HepG2 (cell line): ENCODE results near the gene DDI2. TPM values are rescaled to one million over a fixed set of nuclear protein-coding genes. Genes with fewer than 3 reads are reported as not detected.
A peak's percentile ranks its signal among the peaks of the same experiment; 100 is the strongest.

ENCODE experiments used
- ATAC-seq: fragments of 200-7000 bp; cut with Tn5 transposase; 3 replicates; pipeline ENCODE4 v1.9.1; 2020; ENCODE audit warnings: mild to moderate bottlenecking, moderate library complexity
- BruUV-seq: library from RNA; stranded (reverse); fragments of 400-500 nt; replicated peaks from 2 replicates; lab custom pipeline; 2021; lab: Mats Ljungman, UMichigan
- CTCF ChIA-PET: fragments of 300-600 bp; formaldehyde crosslinking; extraction: SDS; loops from one replicate; lab custom pipeline; 2021; ENCODE audit warnings: low total read pairs, inconsistent platforms, low intra/inter-chr PET ratio; lab: Yijun Ruan, JAX
- POLR2A ChIA-PET: fragments of 350-600 bp; sonication (Branson Sonifier 250); formaldehyde crosslinking; loops from one replicate; lab custom pipeline; 2020; ENCODE audit warnings: antibody characterized with exemption, inconsistent platforms; lab: Yijun Ruan, JAX
- DNase-seq: peaks from one replicate; pipeline ENCODE4 v3.0.0-alpha.2; 2015; ENCODE audit warnings: low spot score
- FAIRE-seq: peaks from 3 replicates; lab custom pipeline; 2011; peaks lifted over from hg19 to GRCh38; lab: Jason Lieb, UNC
- H2AFZ ChIP-seq: one replicate; pipeline ENCODE4 v1.6.1; 2011; ENCODE audit warnings: low read length, inconsistent platforms
- H3K27ac ChIP-seq: fragments of 300-600 bp; 3 replicates; pipeline ENCODE4 v1.8.0; 2011; ENCODE audit warnings: mixed run types, mild to moderate bottlenecking, mixed read lengths, low read length, inconsistent platforms; ENCODE audit not compliant: insufficient read depth; ENCODE audit errors: extremely low read length
- H3K27me3 ChIP-seq, 2 experiments: fragments of 200-600 bp in 1 of 2; 2 replicates in 1 of 2; 3 replicates in 1 of 2; pipeline versions ENCODE4 v1.6.0 to v1.8.0; 2011; ENCODE audit warnings: low read length in 2 of 2, mild to moderate bottlenecking in 2 of 2, moderate library complexity in 2 of 2, inconsistent platforms in 1 of 2; ENCODE audit not compliant: insufficient read depth in 2 of 2, control insufficient read depth in 1 of 2
- H3K36me3 ChIP-seq, 2 experiments: fragments of 200-600 bp in 1 of 2; replicated peaks in 1 of 2; 2 replicates in 1 of 2; 3 replicates in 1 of 2; pipeline versions ENCODE4 v1.5.1 to v1.8.0; 2011; ENCODE audit warnings: low read length in 2 of 2, inconsistent platforms in 1 of 2; ENCODE audit not compliant: insufficient read depth in 2 of 2, control insufficient read depth in 1 of 2
- H3K4me1 ChIP-seq: 2 replicates; pipeline ENCODE4 v1.5.1; 2012; ENCODE audit warnings: low read length, inconsistent platforms; ENCODE audit not compliant: insufficient read depth
- H3K4me2 ChIP-seq: 2 replicates; pipeline ENCODE4 v1.6.0; 2011; ENCODE audit warnings: low read depth, low read length, inconsistent platforms
- H3K4me3 ChIP-seq, 3 experiments: fragments of 200-600 bp in 1 of 3; sonication (generic), shearing (Covaris generic) in 1 of 3; replicated peaks in 1 of 3; 2 replicates each; pipeline ENCODE4 v1.5.1; 2011 to 2016; ENCODE audit warnings: low read length in 3 of 3, inconsistent platforms in 2 of 3, low read depth in 2 of 3, mild to moderate bottlenecking in 2 of 3, control low read depth in 1 of 3, mixed read lengths in 1 of 3; ENCODE audit not compliant: insufficient read depth in 1 of 3
- H3K79me2 ChIP-seq: one replicate; pipeline ENCODE4 v1.6.1; 2011; ENCODE audit warnings: low read length, inconsistent platforms; ENCODE audit not compliant: insufficient read depth
- H3K9ac ChIP-seq: 2 replicates; pipeline ENCODE4 v1.6.0; 2011; ENCODE audit warnings: mild to moderate bottlenecking, low read depth, low read length, inconsistent platforms; ENCODE audit not compliant: insufficient read depth
- H3K9me3 ChIP-seq: 2 replicates; pipeline ENCODE4 v1.5.1; 2012; ENCODE audit warnings: mild to moderate bottlenecking, low read length
- H4K20me1 ChIP-seq: 2 replicates; pipeline ENCODE4 v1.6.0; 2011; ENCODE audit warnings: inconsistent platforms, mild to moderate bottlenecking, low read length, moderate library complexity; ENCODE audit not compliant: insufficient read depth
- ARHGAP35 ChIP-seq: sonication (generic); formaldehyde crosslinking; IDR thresholded peaks from 2 replicates; pipeline ENCODE4 v1.9.0; 2022; ENCODE audit warnings: mild to moderate bottlenecking, inconsistent platforms, moderate library complexity, missing genetic modification reagents, borderline replicate concordance
- CBX1 ChIP-seq: IDR thresholded peaks from one replicate; pipeline ENCODE4 v1.6.1; 2016; ENCODE audit warnings: antibody characterized with exemption, low read depth
- DBP ChIP-seq: sonication (generic); formaldehyde crosslinking; IDR thresholded peaks from 2 replicates; pipeline ENCODE4 v1.4.0; 2020; ENCODE audit warnings: missing genetic modification reagents; ENCODE audit errors: not compliant biosample characterization
- HOXA3 ChIP-seq: sonication (generic); formaldehyde crosslinking; IDR thresholded peaks from 2 replicates; pipeline ENCODE4 v1.5.0; 2020; ENCODE audit warnings: missing genetic modification reagents
- ISL2 ChIP-seq: sonication (generic); formaldehyde crosslinking; IDR thresholded peaks from 2 replicates; pipeline ENCODE4 v1.5.0; 2020; ENCODE audit warnings: missing genetic modification reagents
- JUN ChIP-seq: sonication (generic); formaldehyde crosslinking; IDR thresholded peaks from 2 replicates; pipeline ENCODE4 v1.4.0; 2020; ENCODE audit warnings: mild to moderate bottlenecking, missing genetic modification reagents
- MED8 ChIP-seq: sonication (generic); formaldehyde crosslinking; IDR thresholded peaks from 2 replicates; pipeline ENCODE4 v1.8.1; 2023; ENCODE audit warnings: mild to moderate bottlenecking, missing genetic modification reagents; ENCODE audit not compliant: insufficient replicate concordance
- PAF1 ChIP-seq: IDR thresholded peaks from 2 replicates; pipeline ENCODE4 v1.6.1; 2016; ENCODE audit warnings: missing genetic modification reagents, missing compliant biosample characterization
- POLR2A ChIP-seq, 2 experiments: IDR thresholded peaks; 2 replicates each; pipeline ENCODE4 v1.6.1; 2011; ENCODE audit warnings: low read depth in 2 of 2, low read length in 2 of 2, mild to moderate bottlenecking in 1 of 2, moderate library complexity in 1 of 2; ENCODE audit not compliant: insufficient read depth in 1 of 2
- SAP130 ChIP-seq: IDR thresholded peaks from 2 replicates; pipeline ENCODE4 v1.6.1; 2016; ENCODE audit warnings: low read depth
- TRAFD1 ChIP-seq: sonication (generic); formaldehyde crosslinking; IDR thresholded peaks from 2 replicates; pipeline ENCODE4 v1.5.1; 2020; ENCODE audit warnings: missing genetic modification reagents, mild to moderate bottlenecking, borderline replicate concordance
- ZNF121 ChIP-seq: sonication (generic); formaldehyde crosslinking; IDR thresholded peaks from 2 replicates; pipeline ENCODE4 v1.5.0; 2020; ENCODE audit warnings: mild to moderate bottlenecking, missing genetic modification reagents
- ZNF484 ChIP-seq: sonication (generic); formaldehyde crosslinking; IDR thresholded peaks from 2 replicates; pipeline ENCODE4 v1.5.1; 2020; ENCODE audit warnings: mild to moderate bottlenecking, low read depth, missing genetic modification reagents, borderline replicate concordance
- ZNF737 ChIP-seq: sonication (generic); formaldehyde crosslinking; IDR thresholded peaks from 2 replicates; pipeline ENCODE4 v1.5.0; 2020; ENCODE audit warnings: missing genetic modification reagents, mild to moderate bottlenecking, borderline replicate concordance
- ZNF747 ChIP-seq: sonication (generic); formaldehyde crosslinking; IDR thresholded peaks from 2 replicates; pipeline ENCODE4 v1.8.1; 2023; ENCODE audit warnings: missing genetic modification reagents, mild to moderate bottlenecking, borderline replicate concordance
- ZNF790 ChIP-seq: sonication (generic); formaldehyde crosslinking; IDR thresholded peaks from 2 replicates; pipeline ENCODE4 v1.8.0; 2022; ENCODE audit warnings: missing genetic modification reagents, mild to moderate bottlenecking, borderline replicate concordance
- WGBS: methylation state at CpG from one replicate; pipeline ENCODE4 v1.1.6; 2017; ENCODE audit warnings: low lambda C conversion rate; 5-methylcytosine and 5-hydroxymethylcytosine counted together
- in situ Hi-C: cut with HindIII; loops from 2 replicates; pipeline ENCODE4 v1.10.0; 2017; ENCODE audit warnings: low pct_unique_long_range_greater_than_20kb; ENCODE audit not compliant: extremely low pct_ligation_motif_present
- intact Hi-C: fragments of 100-400 bp; cut with micrococcal nuclease; formaldehyde crosslinking; loops from one replicate; pipeline ENCODE4 v1.10.0; 2022; ENCODE audit not compliant: unreplicated experiment
- polyA plus RNA-seq, 8 experiments: library from polyadenylated mRNA; depleted of rRNA in 3 of 8; stranded (reverse) in 7 of 8; unstranded in 1 of 8; fragments of >200 nt; fragmentation: Illumina TruSeq in 4 of 8; extraction: Trizol in 4 of 8; gene quantifications; 2 replicates each; pipeline versions ENCODE4 v1.2.1 to v1.2.3, GENCODE V29; 2011 to 2016; ENCODE audit warnings: low read depth in 4 of 8, missing spikeins in 1 of 8, mixed read lengths in 1 of 8; ENCODE audit not compliant: insufficient read depth in 1 of 8
- total RNA-seq, 5 experiments: library from RNA; depleted of rRNA; stranded (reverse); fragments of >200 nt; fragmentation: Illumina TruSeq; extraction: Trizol; gene quantifications; 2 replicates each; pipeline ENCODE4 v1.2.3, GENCODE V29; 2016; ENCODE audit warnings: low read depth in 1 of 5

Gene DDI2
- total and polyA plus RNA-seq, 2 of the 13 experiments (the other 11 are each of a cell fraction or from before 2014, with no cell fraction given) = 8.5 to 25.7 TPM

- Histone ChIP-seq H2AFZ (no peak overlapping the region), H3K79me2 (peaks cover 9% of the 10 kb centered on the region), H3K36me3 (peaks cover 34 to 60% of the 10 kb centered on the region in 2 experiments), H3K9me3 (no peaks in the 10 kb centered on the region), H3K9ac (no peak overlapping the region), H3K4me2 (no peak overlapping the region), H3K27me3 (no peaks in the 10 kb centered on the region), H3K4me3 (no peak overlapping the region), H3K27ac (no peak overlapping the region), H4K20me1 (no peaks in the 10 kb centered on the region), H3K4me1 (peaks cover 22% of the 10 kb centered on the region)
- TF ChIP-seq POLR2A (IDR thresholded peaks at IDR 0.05; ENCODE audit: insufficient read depth in 1 of 2, low read depth in 2 of 2, low read length in 2 of 2) = 0 out of 4 replicates have a peak, but pooled peaks of 1 of the 2 experiments have one; percentile 19
- no peak for TF ChIP-seq PAF1 (CRISPR knock-in tag)
- intact Hi-C loops = no loop called here
- ATAC-seq (no peak), FAIRE-seq (no peak), DNase-seq (no peak)
- WGBS = 96% methylated on average over 3 of the region's 4 CpGs
- in situ Hi-C loops = no loop called here
- ChIA-PET CTCF (no interaction called here), POLR2A (interaction anchor here (0.9 kb wide), 1 partner anchor 19 kb away, joined by 3 read pairs; no protein-coding TSS in a partner anchor)
- BruUV-seq = no TSS peak
Observed at GRCh38 chr1:15577691-15578090, 39.6 kb upstream of the DDI2 start.

- in situ Hi-C loops = no loop called here
- CTCF ChIA-PET = no interaction called here
- H3K9ac ChIP-seq = no peak overlapping the region
- H3K79me2 ChIP-seq = peaks cover 23% of the 10 kb centered on the region
- intact Hi-C loops = no loop called here
- no peaks in the 10 kb centered on the region for H3K27me3 ChIP-seq
- no peaks in the 10 kb centered on the region for H3K9me3 ChIP-seq
- POLR2A ChIA-PET = interaction anchor here (1.0 to 1.3 kb wide), 2 partner anchors 8 to 17 kb away, joined by 3 to 4 read pairs; no protein-coding TSS in a partner anchor
- 94% methylated on average over 7 of the region's 16 CpGs for whole genome bisulfite sequencing
- H3K27ac ChIP-seq = no peak overlapping the region
- peaks cover 33 to 51% of the 10 kb centered on the region in 2 experiments for H3K36me3 ChIP-seq
- BruUV-seq = no TSS peak
- H4K20me1 ChIP-seq = no peaks in the 10 kb centered on the region
- H2AFZ ChIP-seq = no peak overlapping the region
- no peak overlapping the region for H3K4me2 ChIP-seq
- DNase-seq (no peak), FAIRE-seq (no peak), ATAC-seq (no peak; the same call in 2 of the 3 replicates)
- no peak overlapping the region for H3K4me3 ChIP-seq
- peaks cover 34% of the 10 kb centered on the region for H3K4me1 ChIP-seq
- TF ChIP-seq CBX1 (no peak), ZNF484 (CRISPR knock-in tag) (no peak), ZNF737 (no peak), DBP (no peak), HOXA3 (no peak), ISL2 (CRISPR knock-in tag) (no peak), TRAFD1 (CRISPR knock-in tag) (no peak), ZNF790 (CRISPR knock-in tag) (no peak), MED8 (CRISPR knock-in tag) (peak; percentile 18), ZNF121 (CRISPR knock-in tag) (no peak), ZNF747 (CRISPR knock-in tag) (no peak), ARHGAP35 (no peak), JUN (CRISPR knock-in tag) (no peak), SAP130 (CRISPR knock-in tag) (no peak)
Observed at GRCh38 chr1:15578921-15579682, 38.2 kb upstream of the DDI2 start.
